MCF 10A (cell line): ENCODE data around the gene PVALEF. TPM values are rescaled to one million over a fixed set of nuclear protein-coding genes. Genes with fewer than 3 reads are reported as not detected.

Experiments
- BruUV-seq: library from RNA; stranded (reverse); fragments of 400-500 nt; replicated peaks from 2 replicates; lab custom pipeline; 2021; lab: Mats Ljungman, UMichigan
- CTCF ChIA-PET: fragments of 300-600 bp; sonication (Branson Sonifier 250); formaldehyde crosslinking; extraction: SDS; loops from one replicate; lab custom pipeline; 2021; ENCODE audit warnings: antibody characterized with exemption, inconsistent platforms; lab: Yijun Ruan, JAX
- POLR2A ChIA-PET: fragments of 300-600, 350-650 bp; sonication (Branson Sonifier 250); formaldehyde crosslinking; extraction: SDS; loops from one replicate; lab custom pipeline; 2020; ENCODE audit warnings: antibody characterized with exemption, inconsistent platforms; lab: Yijun Ruan, JAX
- DNase-seq: peaks from one replicate; pipeline ENCODE4 v3.0.0-alpha.2; 2018; ENCODE audit not compliant: unreplicated experiment
- H3K27ac Mint-ChIP-seq: one replicate; pipeline ENCODE4 v1.8.0; 2022; ENCODE audit warnings: mild to moderate bottlenecking, low read depth, mixed read lengths; ENCODE audit not compliant: unreplicated experiment
- H3K27me3 Mint-ChIP-seq: one replicate; pipeline ENCODE4 v1.8.0; 2022; ENCODE audit warnings: mixed read lengths; ENCODE audit not compliant: insufficient read depth, unreplicated experiment
- H3K36me3 Mint-ChIP-seq: one replicate; pipeline ENCODE4 v1.8.0; 2022; ENCODE audit warnings: mild to moderate bottlenecking, moderate library complexity, mixed read lengths; ENCODE audit not compliant: insufficient read depth, unreplicated experiment
- H3K4me1 Mint-ChIP-seq: one replicate; pipeline ENCODE4 v1.8.0; 2022; ENCODE audit warnings: mixed read lengths; ENCODE audit not compliant: insufficient read depth, unreplicated experiment
- H3K4me3 Mint-ChIP-seq: one replicate; pipeline ENCODE4 v1.8.0; 2022; ENCODE audit warnings: mild to moderate bottlenecking, moderate library complexity, mixed read lengths; ENCODE audit not compliant: unreplicated experiment
- H3K9me3 Mint-ChIP-seq: one replicate; pipeline ENCODE4 v1.8.0; 2022; ENCODE audit warnings: mixed read lengths; ENCODE audit not compliant: unreplicated experiment
- intact Hi-C: fragments of 100-400 bp; cut with micrococcal nuclease; formaldehyde crosslinking; loops from 2 replicates; pipeline ENCODE4 v1.14.1; 2022
- total RNA-seq: library from RNA; stranded (reverse); gene quantifications from 2 replicates; pipeline ENCODE4 v1.2.3, GENCODE V29; 2022
- TF ChIP-seq, protein P1 (sequence below): fragments of 200-600 bp; IDR thresholded peaks from one replicate; pipeline ENCODE4 v1.8.0; 2022; ENCODE audit warnings: antibody characterized with exemption, mild to moderate bottlenecking; ENCODE audit not compliant: unreplicated experiment

The PVALEF gene
- total RNA-seq, 1 experiment from 2014 or later = not detected

DNA sequence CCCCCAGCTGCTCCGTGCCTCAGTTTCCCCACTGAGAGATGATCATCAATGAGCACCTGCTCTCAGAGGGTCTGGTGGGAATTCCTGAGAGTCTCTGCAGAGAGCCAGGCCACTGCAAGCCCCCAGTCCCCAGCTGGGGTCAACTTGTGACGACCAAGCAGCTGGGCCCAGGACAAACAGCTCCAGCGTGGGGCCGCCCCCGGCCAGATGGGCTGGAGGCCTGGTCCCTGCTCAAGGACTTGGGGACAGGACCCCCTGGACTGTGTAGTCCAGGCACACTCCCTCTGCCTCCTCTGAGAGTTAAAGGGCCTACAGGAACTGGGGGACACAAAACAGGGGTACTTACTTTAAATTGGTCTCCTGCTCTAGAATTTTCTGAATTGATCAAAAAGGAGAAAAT, 17.3 kb downstream of the PVALEF start:
- POLR2A ChIA-PET = interaction anchor here (0.5 kb wide), 1 partner anchor 386 kb away, joined by 3 read pairs; no protein-coding TSS in a partner anchor
- Mint-ChIP-seq H3K36me3 (no peaks in the 10 kb centered on the region), H3K27ac (no peak overlapping the region), H3K9me3 (no peaks in the 10 kb centered on the region), H3K4me1 (peaks cover 5% of the 10 kb centered on the region), H3K4me3 (no peak overlapping the region), H3K27me3 (peaks cover 17% of the 10 kb centered on the region)
- intact Hi-C loops = no loop called here
- no TSS peak for BruUV-seq
- CTCF ChIA-PET = no interaction called here
- no peak for DNase-seq
- TF ChIP-seq, protein P1, sequence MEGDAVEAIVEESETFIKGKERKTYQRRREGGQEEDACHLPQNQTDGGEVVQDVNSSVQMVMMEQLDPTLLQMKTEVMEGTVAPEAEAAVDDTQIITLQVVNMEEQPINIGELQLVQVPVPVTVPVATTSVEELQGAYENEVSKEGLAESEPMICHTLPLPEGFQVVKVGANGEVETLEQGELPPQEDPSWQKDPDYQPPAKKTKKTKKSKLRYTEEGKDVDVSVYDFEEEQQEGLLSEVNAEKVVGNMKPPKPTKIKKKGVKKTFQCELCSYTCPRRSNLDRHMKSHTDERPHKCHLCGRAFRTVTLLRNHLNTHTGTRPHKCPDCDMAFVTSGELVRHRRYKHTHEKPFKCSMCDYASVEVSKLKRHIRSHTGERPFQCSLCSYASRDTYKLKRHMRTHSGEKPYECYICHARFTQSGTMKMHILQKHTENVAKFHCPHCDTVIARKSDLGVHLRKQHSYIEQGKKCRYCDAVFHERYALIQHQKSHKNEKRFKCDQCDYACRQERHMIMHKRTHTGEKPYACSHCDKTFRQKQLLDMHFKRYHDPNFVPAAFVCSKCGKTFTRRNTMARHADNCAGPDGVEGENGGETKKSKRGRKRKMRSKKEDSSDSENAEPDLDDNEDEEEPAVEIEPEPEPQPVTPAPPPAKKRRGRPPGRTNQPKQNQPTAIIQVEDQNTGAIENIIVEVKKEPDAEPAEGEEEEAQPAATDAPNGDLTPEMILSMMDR = no peak

- no peaks in the 10 kb centered on the region for H3K9me3 Mint-ChIP-seq
- CTCF ChIA-PET = no interaction called here
- H3K4me3 Mint-ChIP-seq = no peak overlapping the region
- H3K27ac Mint-ChIP-seq = no peak overlapping the region
- H3K36me3 Mint-ChIP-seq = no peaks in the 10 kb centered on the region
- TF ChIP-seq, protein P1 = no peak
- intact Hi-C loops = no loop called here
- BruUV-seq = no TSS peak
- POLR2A ChIA-PET = no interaction called here
- peaks cover 17% of the 10 kb centered on the region for H3K27me3 Mint-ChIP-seq
- peaks cover 5% of the 10 kb centered on the region for H3K4me1 Mint-ChIP-seq
- no peak for DNase-seq
Measured at GRCh38 chr17:81183316-81183715, 18.0 kb downstream of the PVALEF start.

DNA sequence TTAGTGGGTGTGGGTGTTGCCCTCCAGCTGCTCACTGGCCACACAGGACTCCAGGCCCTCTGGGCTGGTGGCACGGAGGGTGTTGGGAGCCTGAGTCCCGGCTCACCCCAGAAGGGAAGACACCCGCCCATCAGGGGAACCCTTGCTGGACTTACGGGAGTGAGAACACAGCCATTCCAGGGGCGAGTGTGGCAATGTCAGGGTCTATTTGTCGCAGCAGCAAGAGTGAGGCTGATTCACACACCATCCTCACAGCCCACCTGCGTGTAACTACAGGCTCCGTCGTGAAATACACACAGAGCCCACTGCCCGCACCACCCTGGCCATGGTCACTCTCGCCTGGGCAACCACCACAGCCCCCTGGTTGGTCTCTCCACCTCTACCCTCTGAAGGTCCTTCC, 18.5 kb downstream of the PVALEF start:
- no peak for DNase-seq
- CTCF ChIA-PET = no interaction called here
- Mint-ChIP-seq H3K4me1 (peaks cover 5% of the 10 kb centered on the region), H3K9me3 (no peaks in the 10 kb centered on the region), H3K36me3 (no peaks in the 10 kb centered on the region), H3K4me3 (no peak overlapping the region), H3K27me3 (peaks cover 17% of the 10 kb centered on the region), H3K27ac (no peak overlapping the region)
- POLR2A ChIA-PET = no interaction called here
- TF ChIP-seq, protein P1 = no peak
- intact Hi-C loops = no loop called here
- no TSS peak for BruUV-seq

GRCh38 chr17:81184555-81184954, 19.2 kb downstream of the PVALEF start:
- H3K4me3 Mint-ChIP-seq = no peak overlapping the region
- no peaks in the 10 kb centered on the region for H3K36me3 Mint-ChIP-seq
- no peak overlapping the region for H3K27ac Mint-ChIP-seq
- TF ChIP-seq, protein P1 = no peak
- BruUV-seq = no TSS peak
- H3K4me1 Mint-ChIP-seq = peaks cover 5% of the 10 kb centered on the region
- intact Hi-C loops = no loop called here
- H3K27me3 Mint-ChIP-seq = peaks cover 17% of the 10 kb centered on the region
- POLR2A ChIA-PET = no interaction called here
- CTCF ChIA-PET = no interaction called here
- no peak for DNase-seq
- no peaks in the 10 kb centered on the region for H3K9me3 Mint-ChIP-seq
